Pancreas (tissue), 10 donors: Measurements from ENCODE around the gene RBM20. TPM values are rescaled to one million over a fixed set of nuclear protein-coding genes. Genes with fewer than 3 reads are reported as not detected.

Source experiments
- ATAC-seq, 4 donors: fragments of 200-7000 bp; cut with Tn5 transposase; one replicate each; pipeline versions ENCODE4 v1.8.0 to v1.9.1; 2020; ENCODE audit warnings: mild to moderate bottlenecking in 4 of 4, moderate library complexity in 4 of 4
- DNase-seq, 6 donors: peaks; one replicate each; pipeline ENCODE4 v3.0.0-alpha.2; 2020
- FAIRE-seq: peaks from 2 replicates; lab custom pipeline; 2012; peaks lifted over from hg19 to GRCh38; lab: Jason Lieb, UNC
- H3K27ac ChIP-seq, 4 donors: fragments of 200-600 bp; sonication (generic); 1 replicate in 3 of 4; 2 replicates in 1 of 4; pipeline versions ENCODE4 v1.5.0 to v1.8.0; 2020
- H3K27me3 ChIP-seq, 4 donors: fragments of 200-600 bp; one replicate each; pipeline ENCODE4 v1.8.0; 2021
- H3K36me3 ChIP-seq, 3 donors: fragments of 200-600 bp; sonication (generic) in 1 of 3; one replicate each; pipeline versions ENCODE4 v1.5.0 to v1.8.0; 2020 to 2021
- H3K4me1 ChIP-seq, 3 donors: fragments of 200-600 bp; one replicate each; pipeline ENCODE4 v1.8.0; 2021
- H3K4me3 ChIP-seq, 4 donors: fragments of 200-600 bp; sonication (generic) in 2 of 4; one replicate each; pipeline versions ENCODE4 v1.5.0 to v1.8.0; 2020 to 2021
- H3K9me3 ChIP-seq, 4 donors: fragments of 200-600 bp; one replicate each; pipeline ENCODE4 v1.8.0; 2021
- CTCF ChIP-seq, 4 donors: fragments of 200-600 bp; sonication (generic) in 3 of 4; IDR thresholded peaks; one replicate each; pipeline versions ENCODE4 v1.5.0 to v1.8.0; 2021; ENCODE audit warnings: antibody characterized with exemption in 4 of 4
- WGBS, 2 donors: extraction: QIAGEN DNeasy Blood & Tissue Kit; methylation state at CpG; one replicate each; pipeline ENCODE4 v1.1.7; 2013; 5-methylcytosine and 5-hydroxymethylcytosine counted together
- intact Hi-C, 3 donors: fragments of 100-400 bp; cut with DNase I; formaldehyde crosslinking; loops; one replicate each; pipeline versions ENCODE4 v1.11.1 to v1.14.2; 2022
- polyA plus RNA-seq, 2 donors: library from polyadenylated mRNA; stranded (reverse); fragments of 200-250 nt; gene quantifications; one replicate each; pipeline ENCODE4 v1.2.3, GENCODE V29; 2013
- total RNA-seq, 6 donors: library from RNA; stranded (reverse); fragmentation: NEBNext Ultra II Directional in 4 of 6; extraction: Animal tissue kit (Norgen Biotek cat#: 25700) in 4 of 6; gene quantifications; one replicate each; pipeline versions ENCODE4 v1.2.1 to v1.2.4, GENCODE V29; 2021 to 2023
- donor health status: healthy with polysubstance abuse.
- donor health status: DM: no; HTN: no; CAD: no; lungs with moderate emphysema.
- donor health status: DM: no; HTN: no; CAD: no.
- donor health status: control.
- donor health status: control.
- donor health status: Bipolar disorder and iron deficiency.
- donor health status: DM: yes; HTN: yes; CAD: no.
- donor health status: DM: no; HTN: no; CAD: no.
- donor health status: DM: no; HTN: no; CAD: no.
- donor health status: DM: yes; HTN: yes; CAD: no.

The RBM20 gene
- total and polyA plus RNA-seq, 8 donors = 0.79 to 23.6 (median 3.7) TPM

- DNase-seq (no peak), FAIRE-seq (no peak), ATAC-seq (no peak)
- Histone ChIP-seq H3K4me1 (no peaks in the 10 kb centered on the region), H3K27me3 (no peaks in the 10 kb centered on the region), H3K36me3 (no peaks in the 10 kb centered on the region), H3K4me3 (no peak overlapping the region), H3K27ac (no peak overlapping the region), H3K9me3 (no peaks in the 10 kb centered on the region)
- intact Hi-C loops = no loop called here
- WGBS, 2 donors = 88 to 93% methylated on average over 6 of the region's 6 CpGs
- no peak for TF ChIP-seq CTCF (IDR thresholded peaks at IDR 0.05)
Measured at GRCh38 chr10:110686047-110686446, 41.9 kb downstream of the RBM20 start.

- no peak for TF ChIP-seq CTCF (IDR thresholded peaks at IDR 0.05)
- no peak for ATAC-seq
- Histone ChIP-seq H3K9me3 (no peaks in the 10 kb centered on the region), H3K36me3 (no peaks in the 10 kb centered on the region), H3K27me3 (no peaks in the 10 kb centered on the region), H3K4me1 (no peaks in the 10 kb centered on the region), H3K4me3 (no peak overlapping the region), H3K27ac (no peak overlapping the region)
- intact Hi-C loops = no loop called here
- no peak for FAIRE-seq
- DNase-seq = no peak
- WGBS, 2 donors = 97 to 98% methylated on average over 2 of the region's 2 CpGs
Measured at GRCh38 chr10:110686949-110687348, 42.8 kb downstream of the RBM20 start.

- no peak overlapping the region for H3K4me3 ChIP-seq
- H3K9me3 ChIP-seq = no peaks in the 10 kb centered on the region
- no peaks in the 10 kb centered on the region for H3K27me3 ChIP-seq
- intact Hi-C loops = no loop called here
- DNase-seq (no peak), ATAC-seq (no peak), FAIRE-seq (no peak)
- H3K36me3 ChIP-seq = no peaks in the 10 kb centered on the region
- 60 to 70% methylated on average over 6 of the region's 6 CpGs for WGBS, 2 donors
- H3K4me1 ChIP-seq = no peaks in the 10 kb centered on the region
- TF ChIP-seq CTCF (IDR thresholded peaks at IDR 0.05) = no peak
- H3K27ac ChIP-seq = no peak overlapping the region
Measured at GRCh38 chr10:110687400-110687799, 43.3 kb downstream of the RBM20 start.

GRCh38 chr10:110691139-110691538, 47.0 kb downstream of the RBM20 start:
- H3K4me3 ChIP-seq = no peak overlapping the region
- DNase-seq (no peak), ATAC-seq (no peak), FAIRE-seq (no peak)
- no peaks in the 10 kb centered on the region for H3K36me3 ChIP-seq
- H3K4me1 ChIP-seq = no peaks in the 10 kb centered on the region
- no peak overlapping the region for H3K27ac ChIP-seq
- 71 to 86% methylated on average over 2 of the region's 2 CpGs for WGBS, 2 donors
- H3K27me3 ChIP-seq = no peaks in the 10 kb centered on the region
- intact Hi-C loops = no loop called here
- no peaks in the 10 kb centered on the region for H3K9me3 ChIP-seq
- TF ChIP-seq CTCF (IDR thresholded peaks at IDR 0.05) = no peak

GRCh38 chr10:110694263-110694662, 50.1 kb downstream of the RBM20 start:
- 64 to 69% methylated on average over 1 of the region's 1 CpG for WGBS, 2 donors
- no peak for FAIRE-seq
- Histone ChIP-seq H3K4me3 (no peak overlapping the region), H3K9me3 (no peaks in the 10 kb centered on the region), H3K36me3 (no peaks in the 10 kb centered on the region), H3K27ac (no peak overlapping the region), H3K27me3 (no peaks in the 10 kb centered on the region), H3K4me1 (no peaks in the 10 kb centered on the region)
- ATAC-seq = no peak
- intact Hi-C loops = no loop called here
- no peak for DNase-seq
- no peak for TF ChIP-seq CTCF (IDR thresholded peaks at IDR 0.05)
